ENCODE data around the gene TBC1D30.

- no peak for TF ChIP-seq CTCF (conservative IDR thresholded peaks at IDR 0.05 in 1 of 2, IDR thresholded peaks at IDR 0.05 in 1 of 2; ENCODE audit: extremely low read depth in 1 of 2, insufficient read depth in 1 of 2, low read depth in 1 of 2, low read length in 2 of 2)
- TF ChIP-seq EZH2 (IDR thresholded peaks at IDR 0.05; ENCODE audit: borderline replicate concordance, low read length), result no peak
Measured at GRCh38 chr12:64780132-64780530, 44.3 kb upstream of the TBC1D30 start.

All from mammary epithelial cell (primary cell).